OCI-LY3 (cell line): ENCODE measurements around the gene RNF149.

ENCODE experiments used
- H2AFZ ChIP-seq: fragments of 200-600, 300-600 bp; shearing (Covaris generic); 2 replicates; pipeline ENCODE4 v1.6.0; 2014; ENCODE audit warnings: antibody characterized with exemption, low read depth, low read length
- H3K27ac ChIP-seq: fragments of 200-600, 300-600 bp; sonication (generic); 2 replicates; pipeline ENCODE4 v1.5.1; 2014; ENCODE audit warnings: mild to moderate bottlenecking, low read length, moderate library complexity, mixed read lengths
- H3K27me3 ChIP-seq: fragments of 200-600, 300-600 bp; sonication (generic); 2 replicates; pipeline ENCODE4 v1.6.1; 2014; ENCODE audit warnings: low read depth, low read length, mixed read lengths
- H3K36me3 ChIP-seq: fragments of 200-600, 300-600 bp; sonication (generic); replicated peaks from 2 replicates; pipeline ENCODE3; 2014; ENCODE audit warnings: low read depth, low read length, mixed read lengths
- H3K4me1 ChIP-seq: fragments of 300-600, 200-600 bp; sonication (generic); 2 replicates; pipeline ENCODE4 v1.6.1; 2014; ENCODE audit warnings: low read length, mixed read lengths
- H3K4me2 ChIP-seq: fragments of 200-600, 300-600 bp; sonication (generic); 2 replicates; pipeline ENCODE4 v1.6.1; 2014; ENCODE audit warnings: low read length, mixed read lengths
- H3K4me3 ChIP-seq: fragments of 300-600, 200-600 bp; sonication (generic); 2 replicates; pipeline ENCODE4 v1.5.1; 2014; ENCODE audit warnings: antibody characterized with exemption, mild to moderate bottlenecking, low read length, moderate library complexity
- H3K79me2 ChIP-seq: fragments of 300-600, 200-600 bp; shearing (Covaris generic); 2 replicates; pipeline ENCODE4 v1.6.1; 2014; ENCODE audit warnings: mild to moderate bottlenecking, low read length, mixed read lengths
- H3K9ac ChIP-seq: fragments of 300-600, 200-600 bp; shearing (Covaris generic); 2 replicates; pipeline ENCODE4 v1.6.0; 2014; ENCODE audit warnings: mild to moderate bottlenecking, low read length, moderate library complexity
- H3K9me3 ChIP-seq: fragments of 200-600, 300-600 bp; shearing (Covaris generic); 2 replicates; pipeline ENCODE4 v1.6.1; 2014; ENCODE audit warnings: low read length, mixed read lengths; ENCODE audit not compliant: insufficient read depth
- H4K20me1 ChIP-seq: fragments of 200-600, 300-600 bp; sonication (generic); 2 replicates; pipeline ENCODE4 v1.6.1; 2016; ENCODE audit warnings: low read length, mixed read lengths; ENCODE audit not compliant: insufficient read depth
- CTCF ChIP-seq: fragments of 200-600, 300-600 bp; sonication (generic); IDR thresholded peaks from 2 replicates; pipeline ENCODE4 v1.5.1; 2014; ENCODE audit warnings: antibody characterized with exemption, low read length, low read depth
- EZH2phosphoT487 ChIP-seq: fragments of 200-600 bp; shearing (Covaris generic); IDR thresholded peaks from 2 replicates; pipeline ENCODE4 v1.6.1; 2018; ENCODE audit warnings: antibody characterized with exemption, mixed run types, low read depth

Gene RNF149

GRCh38 chr2:101234169-101234938 lies 74.1 kb downstream of the RNF149 start:
- Histone ChIP-seq H3K9ac (no peak overlapping the region), H3K27me3 (no peaks in the 10 kb centered on the region), H3K79me2 (no peaks in the 10 kb centered on the region), H3K36me3 (no peaks in the 10 kb centered on the region), H3K4me2 (no peak overlapping the region), H3K4me3 (no peak overlapping the region), H3K9me3 (no peaks in the 10 kb centered on the region), H3K4me1 (peaks cover 6% of the 10 kb centered on the region; the same call in 1 of the 2 replicates), H4K20me1 (no peaks in the 10 kb centered on the region), H2AFZ (no peak overlapping the region), H3K27ac (no peak overlapping the region)
- no peak for TF ChIP-seq EZH2phosphoT487
- no peak for TF ChIP-seq CTCF

- TF ChIP-seq EZH2phosphoT487 (no peak), CTCF (no peak)
- no peak overlapping the region for H3K27ac ChIP-seq
- H3K36me3 ChIP-seq = no peaks in the 10 kb centered on the region
- no peaks in the 10 kb centered on the region for H3K27me3 ChIP-seq
- peaks cover 6% of the 10 kb centered on the region; the same call in 1 of the 2 replicates for H3K4me1 ChIP-seq
- H3K9ac ChIP-seq = no peak overlapping the region
- no peaks in the 10 kb centered on the region for H3K9me3 ChIP-seq
- H3K4me2 ChIP-seq = no peak overlapping the region
- no peak overlapping the region for H3K4me3 ChIP-seq
- no peaks in the 10 kb centered on the region for H4K20me1 ChIP-seq
- H2AFZ ChIP-seq = no peak overlapping the region
- no peaks in the 10 kb centered on the region for H3K79me2 ChIP-seq
Observed at GRCh38 chr2:101232770-101233169, 75.7 kb downstream of the RNF149 start.

- no peaks in the 10 kb centered on the region for H3K36me3 ChIP-seq
- peaks cover 6% of the 10 kb centered on the region; the same call in 1 of the 2 replicates for H3K4me1 ChIP-seq
- H3K4me2 ChIP-seq = no peak overlapping the region
- no peak overlapping the region for H3K4me3 ChIP-seq
- TF ChIP-seq CTCF (no peak), EZH2phosphoT487 (no peak)
- H3K9me3 ChIP-seq = no peaks in the 10 kb centered on the region
- no peak overlapping the region for H2AFZ ChIP-seq
- no peaks in the 10 kb centered on the region for H3K79me2 ChIP-seq
- no peaks in the 10 kb centered on the region for H3K27me3 ChIP-seq
- H3K9ac ChIP-seq = no peak overlapping the region
- no peaks in the 10 kb centered on the region for H4K20me1 ChIP-seq
- H3K27ac ChIP-seq = no peak overlapping the region
Observed at GRCh38 chr2:101231937-101232730, 76.4 kb downstream of the RNF149 start.

- no peaks in the 10 kb centered on the region for H3K79me2 ChIP-seq
- no peaks in the 10 kb centered on the region for H3K9me3 ChIP-seq
- TF ChIP-seq CTCF (no peak), EZH2phosphoT487 (no peak)
- peaks cover 6% of the 10 kb centered on the region; the same call in 1 of the 2 replicates for H3K4me1 ChIP-seq
- H3K4me3 ChIP-seq = no peak overlapping the region
- H3K4me2 ChIP-seq = no peak overlapping the region
- no peak overlapping the region for H3K9ac ChIP-seq
- no peaks in the 10 kb centered on the region for H3K36me3 ChIP-seq
- no peak overlapping the region for H2AFZ ChIP-seq
- no peaks in the 10 kb centered on the region for H4K20me1 ChIP-seq
- no peaks in the 10 kb centered on the region for H3K27me3 ChIP-seq
- no peak overlapping the region for H3K27ac ChIP-seq
Observed at GRCh38 chr2:101231240-101231639, 77.3 kb downstream of the RNF149 start.
